Stimulated activated naive CD4-positive, alpha-beta T cell treated with Interleukin-2 at 50 U/mL for 16 hours (primary cell): ENCODE measurements around the gene TM2D1.
"Not testable (repeated sequence)": the region's sequence is repeated elsewhere in the genome, so short reads cannot be mapped to it uniquely, and the experiment has no call there.

Experiments used
- DNase-seq: peaks from one replicate; lab custom pipeline; 2025; lab: John Stamatoyannopoulos, UW

Gene TM2D1

GRCh38 chr1:61724813-61725694 is at the start of gene TM2D1:
TSS of gene TM2D1 (minus strand) at chr1:61725141. CDS start at chr1:61725120, 21 bp downstream.
- peak; percentile 84 for DNase-seq

GRCh38 chr1:61770131-61770530 is 45.2 kb upstream of the TM2D1 start:
- no peak for DNase-seq

GRCh38 chr1:61757950-61758349 is 33.0 kb upstream of the TM2D1 start:
- no peak for DNase-seq

GRCh38 chr1:61756773-61757172 is 31.8 kb upstream of the TM2D1 start:
- DNase-seq, result no peak

GRCh38 chr1:61754545-61754944 is 29.6 kb upstream of the TM2D1 start:
- DNase-seq, result no peak

- no peak for DNase-seq
Observed at GRCh38 chr1:61753998-61754508, 29.1 kb upstream of the TM2D1 start.

- DNase-seq, result no peak
Observed at GRCh38 chr1:61752921-61753389, 28.0 kb upstream of the TM2D1 start.

GRCh38 chr1:61749574-61749973 is 24.6 kb upstream of the TM2D1 start:
- no peak for DNase-seq

GRCh38 chr1:61748566-61748965 is 23.6 kb upstream of the TM2D1 start:
- no peak for DNase-seq

- DNase-seq, result no peak
Observed at GRCh38 chr1:61746813-61747212, 21.9 kb upstream of the TM2D1 start.

- DNase-seq, result no peak
Observed at GRCh38 chr1:61743716-61744580, 19.0 kb upstream of the TM2D1 start.

GRCh38 chr1:61743431-61743705 is 18.4 kb upstream of the TM2D1 start:
- DNase-seq, result no peak

- peak; percentile 40 for DNase-seq
Observed at GRCh38 chr1:61742620-61743430, 17.9 kb upstream of the TM2D1 start.

GRCh38 chr1:61741711-61742619 is 17.0 kb upstream of the TM2D1 start, which contains the start of gene PATJ:
TSS of gene PATJ (plus strand) at chr1:61742480. CDS start at chr1:61762893, 20,413 bp downstream.
- DNase-seq, result peak; percentile 53

GRCh38 chr1:61740751-61741700 is 16.1 kb upstream of the TM2D1 start:
- no peak for DNase-seq

- no peak for DNase-seq
Observed at GRCh38 chr1:61732726-61733125, 7.8 kb upstream of the TM2D1 start.

- not testable (repeated sequence) for DNase-seq
Observed at GRCh38 chr1:61730679-61731078, 5.7 kb upstream of the TM2D1 start.

GRCh38 chr1:61727544-61727943 is 2.6 kb upstream of the TM2D1 start:
- no peak for DNase-seq

- no peak for DNase-seq
Observed at GRCh38 chr1:61724506-61724812, 482 bp downstream of the TM2D1 start.
